Measurements from ENCODE around the gene ROBO1. TPM values are rescaled to one million over a fixed set of nuclear protein-coding genes. Genes with fewer than 3 reads are reported as not detected.
A peak's percentile ranks its signal among the peaks of the same experiment; 100 is the strongest.

ROBO1 gene
- total RNA-seq, 1 donor = 34.2 TPM

DNA sequence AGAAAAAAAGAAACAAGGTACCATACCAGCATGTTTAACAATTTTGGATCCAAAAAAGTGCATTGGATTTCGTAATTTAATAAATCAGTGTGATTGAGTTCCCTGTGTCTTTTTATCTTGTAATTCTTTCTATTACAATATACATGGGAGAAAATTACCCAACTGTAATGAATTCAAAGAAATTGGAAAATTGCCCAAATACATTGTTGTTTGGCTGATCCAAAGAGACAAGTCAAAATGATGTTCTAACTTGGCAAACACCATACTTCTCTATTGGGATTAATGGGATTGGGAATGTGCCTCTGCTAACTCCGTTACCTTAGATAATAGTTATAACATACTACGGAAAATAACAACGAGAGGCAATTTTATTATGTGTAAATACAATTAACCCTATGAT is 1097.1 kb downstream of the ROBO1 start:
- TF ChIP-seq CTCF (IDR thresholded peaks at IDR 0.05; ENCODE audit: insufficient read depth, low read length) = no peak
- H3K4me3 ChIP-seq (ENCODE audit: low read depth, low read length) = no peak overlapping the region
- no peak for DNase-seq (ENCODE audit: low read depth)

- TF ChIP-seq CTCF (IDR thresholded peaks at IDR 0.05; ENCODE audit: insufficient read depth, low read length) = no peak
- no peak for DNase-seq (ENCODE audit: low read depth)
- no peak overlapping the region for H3K4me3 ChIP-seq (ENCODE audit: low read depth, low read length)
Measured at GRCh38 chr3:78670094-78670493, 1097.7 kb downstream of the ROBO1 start.

DNA sequence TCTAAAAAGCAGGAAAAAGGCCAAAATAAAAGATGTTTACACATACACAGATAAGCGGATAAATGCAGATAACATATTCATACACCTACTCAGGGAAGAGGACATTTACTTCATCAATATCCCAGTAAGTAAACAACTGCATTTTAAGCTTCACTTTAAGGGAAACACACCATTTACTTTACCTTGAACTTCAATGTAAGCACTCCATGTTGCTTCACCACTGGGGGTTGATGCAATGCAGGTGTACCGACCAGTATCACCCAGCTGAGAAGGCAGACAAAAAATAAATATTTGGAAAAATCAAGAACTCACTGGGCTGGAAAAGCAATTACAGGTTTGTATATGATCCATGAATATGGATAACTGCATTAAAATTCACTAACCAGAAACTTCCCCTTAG is 1099.5 kb downstream of the ROBO1 start:
- no peak overlapping the region for H3K4me3 ChIP-seq (ENCODE audit: low read depth, low read length)

GRCh38 chr3:78666470-78666800 is 1101.4 kb downstream of the ROBO1 start:
- no peak overlapping the region for H3K4me3 ChIP-seq (ENCODE audit: low read depth, low read length)
- TF ChIP-seq CTCF (IDR thresholded peaks at IDR 0.05; ENCODE audit: insufficient read depth, low read length) = no peak
- peak; percentile 46 for DNase-seq (ENCODE audit: low read depth)

More for the DNA sequence above, 1099.5 kb downstream of the ROBO1 start:
- no peak for DNase-seq (ENCODE audit: low read depth)
- TF ChIP-seq CTCF (IDR thresholded peaks at IDR 0.05; ENCODE audit: insufficient read depth, low read length) = no peak

- TF ChIP-seq CTCF (IDR thresholded peaks at IDR 0.05; ENCODE audit: insufficient read depth, low read length) = no peak
- no peak for DNase-seq (ENCODE audit: low read depth)
- H3K4me3 ChIP-seq (ENCODE audit: low read depth, low read length) = no peak overlapping the region
Measured at GRCh38 chr3:78665776-78666469, 1101.9 kb downstream of the ROBO1 start.

DNA sequence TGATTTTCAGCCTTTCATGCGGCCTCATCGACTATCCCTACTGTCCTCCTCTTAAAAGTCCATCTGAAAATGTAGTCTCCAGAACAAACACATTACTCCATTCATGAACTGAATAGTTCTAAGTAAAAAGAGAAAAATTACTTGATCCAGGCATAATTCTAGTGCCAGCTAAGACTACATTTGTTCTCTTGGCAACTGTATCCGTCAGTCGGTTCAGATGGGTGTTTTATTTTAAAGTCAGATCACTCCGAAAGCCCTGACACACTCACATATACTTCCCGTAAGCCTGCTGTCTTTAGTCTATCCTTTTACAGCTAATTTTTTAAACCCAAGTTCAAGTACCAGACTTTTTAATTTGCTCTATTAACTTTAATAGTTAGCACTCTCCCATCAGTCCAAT is 1102.7 kb downstream of the ROBO1 start:
- no peak for DNase-seq (ENCODE audit: low read depth)
- TF ChIP-seq CTCF (IDR thresholded peaks at IDR 0.05; ENCODE audit: insufficient read depth, low read length) = no peak
- H3K4me3 ChIP-seq (ENCODE audit: low read depth, low read length) = no peak overlapping the region

DNA sequence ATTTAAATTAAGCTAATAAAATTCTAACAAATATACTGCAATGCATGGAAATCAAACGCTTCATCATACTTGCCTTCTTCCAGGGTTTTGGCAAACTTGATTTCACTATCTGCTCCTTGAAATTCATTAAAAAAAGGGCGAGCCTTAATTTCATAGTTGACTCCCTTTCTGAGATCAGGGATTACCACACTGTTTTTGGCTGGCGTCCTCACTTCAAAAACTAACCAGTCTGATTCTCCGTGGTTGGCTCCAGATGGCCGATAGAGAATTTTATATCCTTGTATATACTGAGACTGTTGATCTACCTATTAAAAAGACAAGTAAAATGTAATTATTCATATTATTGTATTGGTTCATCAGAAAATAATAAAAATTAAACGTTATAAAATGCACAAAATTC is 1106.8 kb downstream of the ROBO1 start:
- peak; percentile 65 for DNase-seq (ENCODE audit: low read depth)
- TF ChIP-seq CTCF (IDR thresholded peaks at IDR 0.05; ENCODE audit: insufficient read depth, low read length) = no peak

More for the DNA sequence above, 1106.8 kb downstream of the ROBO1 start:
- no peak overlapping the region for H3K4me3 ChIP-seq (ENCODE audit: low read depth, low read length)
